C4-2B (cell line): Measurements from ENCODE around the gene C1QTNF9B.

Source experiments
- CTCF ChIP-seq: fragments of 450-650 bp; conservative IDR thresholded peaks from 2 replicates; pipeline ENCODE4 v1.5.1; 2017; ENCODE audit warnings: mild to moderate bottlenecking
- ZFX ChIP-seq: fragments of 450-650 bp; IDR thresholded peaks from 2 replicates; pipeline ENCODE4 v1.6.1; 2017

GRCh38 chr13:23902975-23903905 is 5.9 kb upstream of the C1QTNF9B start:
- TF ChIP-seq CTCF, result no peak
- TF ChIP-seq ZFX, result no peak
